Caco-2 (cell line): Measurements from ENCODE around the gene BTD. TPM values are rescaled to one million over a fixed set of nuclear protein-coding genes. Genes with fewer than 3 reads are reported as not detected.

ENCODE experiments used
- BruUV-seq: library from RNA; stranded (reverse); fragments of 400-500 nt; replicated peaks from 2 replicates; lab custom pipeline; 2021; lab: Mats Ljungman, UMichigan
- CTCF ChIA-PET: fragments of 300-600 bp; sonication (Branson Sonifier 250); formaldehyde crosslinking; loops from one replicate; lab custom pipeline; 2022; ENCODE audit warnings: antibody characterized with exemption; lab: Charles Lee
- POLR2A ChIA-PET: fragments of 300-600 bp; sonication (Branson Sonifier 250); formaldehyde crosslinking; loops from one replicate; lab custom pipeline; 2022; ENCODE audit warnings: antibody characterized with exemption; lab: Charles Lee
- DNase-seq, 2 experiments: peaks; one replicate each; pipeline versions ENCODE4 v3.0.0 to v3.0.0-alpha.2; 2020 to 2022
- H3K27me3 ChIP-seq: replicated peaks from 2 replicates; pipeline ENCODE4 v1.6.0; 2011; ENCODE audit warnings: low read length; ENCODE audit not compliant: control insufficient read depth, insufficient read depth
- H3K36me3 ChIP-seq: 2 replicates; pipeline ENCODE4 v1.5.1; 2011; ENCODE audit warnings: low read length; ENCODE audit not compliant: control insufficient read depth, insufficient read depth
- H3K4me1 ChIP-seq: fragments of 250-450 bp; sonication (Bioruptor Pico); 2 replicates; pipeline ENCODE4 v1.5.1; 2020; ENCODE audit warnings: mild to moderate bottlenecking
- H3K4me3 ChIP-seq: 2 replicates; pipeline ENCODE4 v1.5.1; 2011; ENCODE audit warnings: low read depth, mild to moderate bottlenecking, control low read depth, low read length
- H3K9me3 ChIP-seq: fragments of 250-450 bp; sonication (Bioruptor Pico); 2 replicates; pipeline ENCODE4 v1.5.1; 2020; ENCODE audit warnings: mild to moderate bottlenecking, moderate library complexity
- H3K27ac Mint-ChIP-seq: one replicate; pipeline ENCODE4 v1.8.0; 2022; ENCODE audit warnings: mixed read lengths; ENCODE audit not compliant: unreplicated experiment
- H3K27me3 Mint-ChIP-seq: one replicate; pipeline ENCODE4 v1.8.0; 2022; ENCODE audit warnings: mixed read lengths; ENCODE audit not compliant: insufficient read depth, unreplicated experiment
- H3K36me3 Mint-ChIP-seq: one replicate; pipeline ENCODE4 v1.8.0; 2022; ENCODE audit warnings: mild to moderate bottlenecking, mixed read lengths; ENCODE audit not compliant: insufficient read depth, unreplicated experiment
- H3K4me1 Mint-ChIP-seq: one replicate; pipeline ENCODE4 v1.8.0; 2022; ENCODE audit warnings: low read depth, mixed read lengths; ENCODE audit not compliant: unreplicated experiment
- H3K4me3 Mint-ChIP-seq: one replicate; pipeline ENCODE4 v1.8.0; 2022; ENCODE audit warnings: mild to moderate bottlenecking, moderate library complexity, mixed read lengths; ENCODE audit not compliant: unreplicated experiment
- H3K9me3 Mint-ChIP-seq: one replicate; pipeline ENCODE4 v1.8.0; 2022; ENCODE audit warnings: mixed read lengths; ENCODE audit not compliant: unreplicated experiment
- intact Hi-C: fragments of 100-400 bp; cut with micrococcal nuclease; formaldehyde crosslinking; loops from one replicate; pipeline ENCODE4 v1.10.0; 2022; ENCODE audit not compliant: unreplicated experiment
- total RNA-seq: library from RNA; stranded (reverse); gene quantifications from 2 replicates; pipeline ENCODE4 v1.2.3, GENCODE V29; 2022
- TF ChIP-seq, protein P1 (sequence below), 2 experiments: fragments of 200-600 bp in 1 of 2; IDR thresholded peaks; 1 replicate in 1 of 2; 2 replicates in 1 of 2; pipeline versions ENCODE4 v1.5.1 to v1.8.0; 2011 to 2022; ENCODE audit warnings: antibody characterized with exemption in 1 of 2, control low read depth in 1 of 2, inconsistent platforms in 1 of 2, low read depth in 1 of 2, low read length in 1 of 2, mild to moderate bottlenecking in 1 of 2, moderate library complexity in 1 of 2; ENCODE audit not compliant: insufficient read depth in 1 of 2, severe bottlenecking in 1 of 2, unreplicated experiment in 1 of 2

The BTD gene
- total RNA-seq, 1 experiment from 2014 or later = 11.8 TPM

DNA sequence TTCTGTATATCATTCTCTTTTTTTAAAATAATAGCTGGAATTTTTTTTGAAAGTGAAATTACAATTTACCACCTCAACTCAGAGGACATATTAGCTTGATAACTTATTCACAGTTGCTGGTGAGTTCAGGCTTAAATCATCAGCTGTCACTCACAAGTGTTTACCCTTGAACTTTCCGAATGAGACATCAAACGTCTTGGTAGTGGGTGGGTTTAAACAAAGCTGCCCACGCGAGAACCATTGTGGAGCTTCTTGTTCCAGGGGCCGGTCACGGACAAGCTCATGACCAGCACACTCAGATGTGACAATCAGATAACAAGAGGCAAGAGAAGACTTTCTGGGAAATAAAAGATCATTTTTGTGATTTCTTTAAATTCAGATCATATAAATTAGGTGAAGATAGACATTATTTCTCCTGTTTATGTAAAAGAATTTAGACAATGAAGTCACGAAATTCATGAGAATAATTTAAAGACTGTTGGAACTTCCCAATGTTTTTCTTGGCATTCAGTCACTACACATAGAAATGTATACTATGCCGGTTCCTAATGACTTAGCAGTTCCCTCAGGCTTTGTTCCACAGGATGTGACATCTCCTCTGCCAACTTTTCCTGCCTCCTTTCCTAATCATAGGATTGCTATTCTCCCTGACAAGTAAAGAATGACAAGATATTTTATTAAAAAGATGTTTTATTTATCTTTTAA lies 29.3 kb downstream of the BTD start:
- ChIA-PET CTCF (interaction anchor here (1.3 kb wide), 1 partner anchor 29 kb away, joined by 5 read pairs; the partner anchor contains the start of gene BTD), POLR2A (no interaction called here)
- Histone ChIP-seq H3K9me3 (no peaks in the 10 kb centered on the region), H3K4me1 (no peaks in the 10 kb centered on the region), H3K27me3 (no peaks in the 10 kb centered on the region), H3K4me3 (no peak overlapping the region), H3K36me3 (no peaks in the 10 kb centered on the region)
- TF ChIP-seq, protein P1, sequence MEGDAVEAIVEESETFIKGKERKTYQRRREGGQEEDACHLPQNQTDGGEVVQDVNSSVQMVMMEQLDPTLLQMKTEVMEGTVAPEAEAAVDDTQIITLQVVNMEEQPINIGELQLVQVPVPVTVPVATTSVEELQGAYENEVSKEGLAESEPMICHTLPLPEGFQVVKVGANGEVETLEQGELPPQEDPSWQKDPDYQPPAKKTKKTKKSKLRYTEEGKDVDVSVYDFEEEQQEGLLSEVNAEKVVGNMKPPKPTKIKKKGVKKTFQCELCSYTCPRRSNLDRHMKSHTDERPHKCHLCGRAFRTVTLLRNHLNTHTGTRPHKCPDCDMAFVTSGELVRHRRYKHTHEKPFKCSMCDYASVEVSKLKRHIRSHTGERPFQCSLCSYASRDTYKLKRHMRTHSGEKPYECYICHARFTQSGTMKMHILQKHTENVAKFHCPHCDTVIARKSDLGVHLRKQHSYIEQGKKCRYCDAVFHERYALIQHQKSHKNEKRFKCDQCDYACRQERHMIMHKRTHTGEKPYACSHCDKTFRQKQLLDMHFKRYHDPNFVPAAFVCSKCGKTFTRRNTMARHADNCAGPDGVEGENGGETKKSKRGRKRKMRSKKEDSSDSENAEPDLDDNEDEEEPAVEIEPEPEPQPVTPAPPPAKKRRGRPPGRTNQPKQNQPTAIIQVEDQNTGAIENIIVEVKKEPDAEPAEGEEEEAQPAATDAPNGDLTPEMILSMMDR (IDR thresholded peaks at IDR 0.05; ENCODE audit: insufficient read depth in 1 of 2, low read depth in 1 of 2, low read length in 1 of 2, severe bottlenecking in 1 of 2, unreplicated experiment in 1 of 2) = no peak
- Mint-ChIP-seq H3K27ac (no peak overlapping the region), H3K4me1 (no peaks in the 10 kb centered on the region), H3K27me3 (no peaks in the 10 kb centered on the region), H3K9me3 (no peaks in the 10 kb centered on the region), H3K4me3 (no peak overlapping the region), H3K36me3 (no peaks in the 10 kb centered on the region)
- intact Hi-C loops = loop anchor here (1.0 kb wide), 2 partner anchors 34 to 617 kb away; no protein-coding TSS in a partner anchor
- no TSS peak for BruUV-seq
- no peak for DNase-seq

- ChIA-PET CTCF (interaction anchor here (1.3 kb wide), 1 partner anchor 30 kb away, joined by 5 read pairs; the partner anchor contains the start of gene BTD), POLR2A (no interaction called here)
- no peaks in the 10 kb centered on the region for H3K9me3 ChIP-seq
- no peaks in the 10 kb centered on the region for H3K36me3 Mint-ChIP-seq
- H3K4me3 ChIP-seq = no peak overlapping the region
- no peak for DNase-seq
- BruUV-seq = no TSS peak
- TF ChIP-seq, protein P1 (IDR thresholded peaks at IDR 0.05; ENCODE audit: insufficient read depth in 1 of 2, low read depth in 1 of 2, low read length in 1 of 2, severe bottlenecking in 1 of 2, unreplicated experiment in 1 of 2) = no peak
- no peaks in the 10 kb centered on the region for H3K4me1 ChIP-seq
- H3K27me3 ChIP-seq = no peaks in the 10 kb centered on the region
- intact Hi-C loops = no loop called here
- H3K27me3 Mint-ChIP-seq = no peaks in the 10 kb centered on the region
- H3K4me1 Mint-ChIP-seq = no peaks in the 10 kb centered on the region
- H3K27ac Mint-ChIP-seq = no peak overlapping the region
- H3K36me3 ChIP-seq = no peaks in the 10 kb centered on the region
- H3K9me3 Mint-ChIP-seq = no peaks in the 10 kb centered on the region
- no peak overlapping the region for H3K4me3 Mint-ChIP-seq
These were observed 30.1 kb downstream of the BTD start for GRCh38 chr3:15631426-15632211.

- no peaks in the 10 kb centered on the region for H3K36me3 Mint-ChIP-seq
- Histone ChIP-seq H3K4me1 (no peaks in the 10 kb centered on the region), H3K27me3 (no peaks in the 10 kb centered on the region), H3K36me3 (no peaks in the 10 kb centered on the region), H3K4me3 (no peak overlapping the region), H3K9me3 (no peaks in the 10 kb centered on the region)
- DNase-seq = no peak
- H3K9me3 Mint-ChIP-seq = no peaks in the 10 kb centered on the region
- ChIA-PET POLR2A (no interaction called here), CTCF (no interaction called here)
- no peaks in the 10 kb centered on the region for H3K4me1 Mint-ChIP-seq
- no TSS peak for BruUV-seq
- intact Hi-C loops = no loop called here
- H3K27ac Mint-ChIP-seq = no peak overlapping the region
- no peaks in the 10 kb centered on the region for H3K27me3 Mint-ChIP-seq
- TF ChIP-seq, protein P1 (IDR thresholded peaks at IDR 0.05; ENCODE audit: insufficient read depth in 1 of 2, low read depth in 1 of 2, low read length in 1 of 2, severe bottlenecking in 1 of 2, unreplicated experiment in 1 of 2) = no peak
- H3K4me3 Mint-ChIP-seq = no peak overlapping the region
These were observed 30.7 kb downstream of the BTD start for GRCh38 chr3:15632212-15632580.
